ENCODE data around the gene USP4.

DNA sequence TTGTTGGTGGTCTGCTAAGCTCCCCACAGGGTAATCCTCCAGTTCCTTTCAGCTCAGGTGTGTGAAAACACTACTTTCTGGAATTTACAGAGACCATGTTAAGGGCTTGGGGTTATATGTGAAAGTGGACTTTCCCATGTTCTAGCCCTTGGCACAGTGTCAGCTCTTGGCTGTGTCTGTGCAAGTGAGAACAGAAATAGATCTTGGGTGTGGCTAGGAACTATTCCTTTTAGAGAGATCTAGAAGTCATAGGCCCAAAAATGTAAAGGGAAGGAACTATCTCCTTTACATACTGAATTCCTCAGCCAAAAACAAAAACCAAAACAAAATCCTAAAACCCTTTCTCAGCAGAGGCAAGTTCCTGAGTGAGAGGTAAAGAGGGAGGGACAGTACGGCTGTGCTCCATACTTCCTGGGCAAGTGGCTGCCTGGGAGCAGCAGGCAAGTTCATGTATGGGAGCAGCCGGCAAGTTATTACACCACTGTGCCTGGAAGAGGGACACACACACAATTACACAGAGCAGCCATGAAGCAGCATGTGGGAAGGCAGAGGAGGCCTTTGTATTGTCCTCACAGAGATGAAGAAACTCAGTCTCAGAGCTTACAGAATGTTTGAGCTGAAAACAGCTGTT lies 43.0 kb downstream of the USP4 start:
- no peak for TF ChIP-seq POLR2AphosphoS5 (IDR thresholded peaks at IDR 0.05; ENCODE audit: borderline replicate concordance, low read depth, low read length)
- TF ChIP-seq EZH2 (IDR thresholded peaks at IDR 0.05): no peak

Measured in SK-N-MC (cell line).